22Rv1 (cell line): Measurements from ENCODE around the gene LHPP.

Experiments used
- ZFX ChIP-seq: fragments of 450-650 bp; IDR thresholded peaks from 2 replicates; pipeline ENCODE4 v1.6.1; 2017; ENCODE audit warnings: antibody characterized with exemption, borderline replicate concordance
- TF ChIP-seq, protein P1 (sequence below): fragments of 450-650 bp; IDR thresholded peaks from 2 replicates; pipeline ENCODE4 v1.5.1; 2017; ENCODE audit warnings: mild to moderate bottlenecking

DNA sequence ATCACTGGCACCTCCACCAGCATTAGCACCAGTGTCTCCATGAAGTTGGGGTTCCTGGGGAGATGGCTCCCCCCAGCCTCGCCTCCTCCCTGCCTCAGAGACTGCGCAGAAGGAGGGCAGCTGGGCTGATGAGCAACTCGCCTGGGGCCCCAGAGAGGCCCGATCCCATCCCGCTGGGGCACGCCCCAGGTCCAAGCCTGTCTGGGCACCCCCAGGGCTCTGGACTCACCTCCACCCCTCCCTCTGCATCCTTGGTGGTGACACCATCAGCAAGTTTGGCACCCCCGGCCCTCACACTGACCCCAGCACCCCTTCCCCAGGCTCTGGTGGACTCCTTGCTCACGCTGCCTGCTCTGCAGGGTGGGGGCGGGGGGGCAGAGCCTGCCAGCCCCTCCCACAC, 89.5 kb downstream of the LHPP start:
- no peak for TF ChIP-seq ZFX
- TF ChIP-seq, protein P1, sequence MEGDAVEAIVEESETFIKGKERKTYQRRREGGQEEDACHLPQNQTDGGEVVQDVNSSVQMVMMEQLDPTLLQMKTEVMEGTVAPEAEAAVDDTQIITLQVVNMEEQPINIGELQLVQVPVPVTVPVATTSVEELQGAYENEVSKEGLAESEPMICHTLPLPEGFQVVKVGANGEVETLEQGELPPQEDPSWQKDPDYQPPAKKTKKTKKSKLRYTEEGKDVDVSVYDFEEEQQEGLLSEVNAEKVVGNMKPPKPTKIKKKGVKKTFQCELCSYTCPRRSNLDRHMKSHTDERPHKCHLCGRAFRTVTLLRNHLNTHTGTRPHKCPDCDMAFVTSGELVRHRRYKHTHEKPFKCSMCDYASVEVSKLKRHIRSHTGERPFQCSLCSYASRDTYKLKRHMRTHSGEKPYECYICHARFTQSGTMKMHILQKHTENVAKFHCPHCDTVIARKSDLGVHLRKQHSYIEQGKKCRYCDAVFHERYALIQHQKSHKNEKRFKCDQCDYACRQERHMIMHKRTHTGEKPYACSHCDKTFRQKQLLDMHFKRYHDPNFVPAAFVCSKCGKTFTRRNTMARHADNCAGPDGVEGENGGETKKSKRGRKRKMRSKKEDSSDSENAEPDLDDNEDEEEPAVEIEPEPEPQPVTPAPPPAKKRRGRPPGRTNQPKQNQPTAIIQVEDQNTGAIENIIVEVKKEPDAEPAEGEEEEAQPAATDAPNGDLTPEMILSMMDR: no peak
